K562 (cell line): ENCODE data around the gene NCAPD2. TPM values are rescaled to one million over a fixed set of nuclear protein-coding genes. Genes with fewer than 3 reads are reported as not detected.
A peak's percentile ranks its signal among the peaks of the same experiment; 100 is the strongest.

Experiments used
- FOXA1 ChIP-seq: fragments of 450-650 bp; IDR thresholded peaks from 2 replicates; pipeline ENCODE4 v1.6.1; 2016; ENCODE audit warnings: mild to moderate bottlenecking, borderline replicate concordance
- JUN ChIP-seq, 2 experiments: sonication (generic) in 1 of 2; formaldehyde crosslinking in 1 of 2; IDR thresholded peaks; 2 replicates each; pipeline versions ENCODE4 v1.6.1 to v1.8.0; 2012 to 2022; ENCODE audit warnings: borderline replicate concordance in 2 of 2, mild to moderate bottlenecking in 2 of 2, improper control_type of control experiment in 1 of 2, low read depth in 1 of 2, low read length in 1 of 2, missing genetic modification reagents in 1 of 2
- KLF16 ChIP-seq: IDR thresholded peaks from 2 replicates; pipeline ENCODE4 v1.6.1; 2016; ENCODE audit warnings: antibody characterized with exemption
- MTA3 ChIP-seq: fragments of 450-650 bp; formaldehyde crosslinking; IDR thresholded peaks from 2 replicates; pipeline ENCODE4 v1.6.1; 2017; ENCODE audit warnings: mild to moderate bottlenecking, borderline replicate concordance
- SUPT5H ChIP-seq: fragments of 450-650 bp; IDR thresholded peaks from 2 replicates; pipeline ENCODE4 v1.6.1; 2016
- TEAD4 ChIP-seq, 2 experiments: sonication (generic) in 1 of 2; formaldehyde crosslinking in 1 of 2; IDR thresholded peaks; 2 replicates each; pipeline versions ENCODE4 v1.6.1 to v1.8.0; 2012 to 2022; ENCODE audit warnings: borderline replicate concordance in 1 of 2, inconsistent platforms in 1 of 2, low read length in 1 of 2, mild to moderate bottlenecking in 1 of 2, missing genetic modification reagents in 1 of 2
- ZFP36 ChIP-seq: fragments of 150-350 bp; IDR thresholded peaks from 2 replicates; pipeline ENCODE4 v1.6.1; 2018; ENCODE audit warnings: low read length, low read depth; ENCODE audit not compliant: partially characterized antibody
- ZSCAN29 ChIP-seq: fragments of 450-650 bp; IDR thresholded peaks from 2 replicates; pipeline ENCODE4 v1.6.1; 2017
- polyA plus RNA-seq, 8 experiments: library from polyadenylated mRNA; depleted of rRNA in 4 of 8; stranded (reverse) in 5 of 8; unstranded in 3 of 8; fragments of >200 nt; fragmentation: Nextera tagmentation in 2 of 8; fragmentation: Illumina TruSeq in 1 of 8; extraction: Ambion mirVana in 2 of 8; extraction: Trizol in 1 of 8; gene quantifications; 2 replicates each; pipeline versions ENCODE4 v1.2.1 to v1.2.3, GENCODE V29; 2011 to 2014; ENCODE audit warnings: inconsistent platforms in 1 of 8, missing spikeins in 1 of 8
- total RNA-seq, 7 experiments: library from RNA; depleted of rRNA in 6 of 7; stranded (reverse); fragments of >200 nt in 6 of 7; fragmentation: Illumina TruSeq in 2 of 7; extraction: Trizol in 2 of 7; gene quantifications; 2 replicates each; pipeline versions ENCODE4 v1.2.1 to v1.2.3, GENCODE V29; 2011 to 2021; ENCODE audit warnings: low replicate concordance in 1 of 7
- TF ChIP-seq, protein P1 (sequence below): fragments of 250-450 bp; sonication (Bioruptor Pico); IDR thresholded peaks from 2 replicates; pipeline ENCODE4 v1.5.0; 2021; ENCODE audit warnings: mild to moderate bottlenecking, borderline replicate concordance
- TF ChIP-seq, protein P2 (sequence below): fragments of 450-650 bp; IDR thresholded peaks from 2 replicates; pipeline ENCODE4 v1.7.1; 2018; ENCODE audit warnings: mild to moderate bottlenecking, low read depth; ENCODE audit not compliant: partially characterized antibody
- TF ChIP-seq, protein P3 (sequence below): fragments of 450-650 bp; IDR thresholded peaks from 2 replicates; pipeline ENCODE4 v1.6.1; 2016; ENCODE audit warnings: borderline replicate concordance
- TF ChIP-seq, protein P4 (sequence below): fragments of 250-450 bp; sonication (Bioruptor Pico); IDR thresholded peaks from 2 replicates; pipeline ENCODE4 v1.5.0; 2020; ENCODE audit warnings: mild to moderate bottlenecking, borderline replicate concordance

NCAPD2 gene
- total and polyA plus RNA-seq, 9 of the 15 experiments (the other 6 are each of a cell fraction or from before 2014, with no cell fraction given) = 16.9 to 93.7 (median 68.3) TPM

DNA sequence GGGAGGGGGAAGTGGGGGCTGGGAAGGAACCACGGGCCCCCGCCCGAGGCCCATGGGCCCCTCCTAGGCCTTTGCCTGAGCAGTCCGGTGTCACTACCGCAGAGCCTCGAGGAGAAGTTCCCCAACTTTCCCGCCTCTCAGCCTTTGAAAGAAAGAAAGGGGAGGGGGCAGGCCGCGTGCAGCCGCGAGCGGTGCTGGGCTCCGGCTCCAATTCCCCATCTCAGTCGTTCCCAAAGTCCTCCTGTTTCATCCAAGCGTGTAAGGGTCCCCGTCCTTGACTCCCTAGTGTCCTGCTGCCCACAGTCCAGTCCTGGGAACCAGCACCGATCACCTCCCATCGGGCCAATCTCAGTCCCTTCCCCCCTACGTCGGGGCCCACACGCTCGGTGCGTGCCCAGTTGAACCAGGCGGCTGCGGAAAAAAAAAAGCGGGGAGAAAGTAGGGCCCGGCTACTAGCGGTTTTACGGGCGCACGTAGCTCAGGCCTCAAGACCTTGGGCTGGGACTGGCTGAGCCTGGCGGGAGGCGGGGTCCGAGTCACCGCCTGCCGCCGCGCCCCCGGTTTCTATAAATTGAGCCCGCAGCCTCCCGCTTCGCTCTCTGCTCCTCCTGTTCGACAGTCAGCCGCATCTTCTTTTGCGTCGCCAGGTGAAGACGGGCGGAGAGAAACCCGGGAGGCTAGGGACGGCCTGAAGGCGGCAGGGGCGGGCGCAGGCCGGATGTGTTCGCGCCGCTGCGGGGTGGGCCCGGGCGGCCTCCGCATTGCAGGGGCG, 40.2 kb downstream of the NCAPD2 start, which contains the start of gene GAPDH (continued):
- TF ChIP-seq JUN (IDR thresholded peaks at IDR 0.05; ENCODE audit: borderline replicate concordance, low read depth, low read length) (no peak), JUN (CRISPR knock-in tag; IDR thresholded peaks at IDR 0.05; ENCODE audit: borderline replicate concordance) (no peak; the same call in 1 of the 2 replicates), FOXA1 (no peak), SUPT5H (peak; percentile 97), ZSCAN29 (no peak; the same call in 1 of the 2 replicates), ZFP36 (no peak), TEAD4 (IDR thresholded peaks at IDR 0.05; ENCODE audit: low read length) (no peak), TEAD4 (CRISPR knock-in tag; IDR thresholded peaks at IDR 0.05; ENCODE audit: borderline replicate concordance) (peak; percentile 96), KLF16 (no peak), MTA3 (peak; percentile 96; the same call in 1 of the 2 replicates)
- TF ChIP-seq, protein P1, sequence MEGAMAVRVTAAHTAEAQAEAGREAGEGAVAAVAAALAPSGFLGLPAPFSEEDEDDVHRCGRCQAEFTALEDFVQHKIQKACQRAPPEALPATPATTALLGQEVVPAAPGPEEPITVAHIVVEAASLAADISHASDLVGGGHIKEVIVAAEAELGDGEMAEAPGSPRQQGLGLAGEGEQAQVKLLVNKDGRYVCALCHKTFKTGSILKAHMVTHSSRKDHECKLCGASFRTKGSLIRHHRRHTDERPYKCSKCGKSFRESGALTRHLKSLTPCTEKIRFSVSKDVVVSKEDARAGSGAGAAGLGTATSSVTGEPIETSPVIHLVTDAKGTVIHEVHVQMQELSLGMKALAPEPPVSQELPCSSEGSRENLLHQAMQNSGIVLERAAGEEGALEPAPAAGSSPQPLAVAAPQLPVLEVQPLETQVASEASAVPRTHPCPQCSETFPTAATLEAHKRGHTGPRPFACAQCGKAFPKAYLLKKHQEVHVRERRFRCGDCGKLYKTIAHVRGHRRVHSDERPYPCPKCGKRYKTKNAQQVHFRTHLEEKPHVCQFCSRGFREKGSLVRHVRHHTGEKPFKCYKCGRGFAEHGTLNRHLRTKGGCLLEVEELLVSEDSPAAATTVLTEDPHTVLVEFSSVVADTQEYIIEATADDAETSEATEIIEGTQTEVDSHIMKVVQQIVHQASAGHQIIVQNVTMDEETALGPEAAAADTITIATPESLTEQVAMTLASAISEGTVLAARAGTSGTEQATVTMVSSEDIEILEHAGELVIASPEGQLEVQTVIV (CRISPR knock-in tag) = no peak
- TF ChIP-seq, protein P2, sequence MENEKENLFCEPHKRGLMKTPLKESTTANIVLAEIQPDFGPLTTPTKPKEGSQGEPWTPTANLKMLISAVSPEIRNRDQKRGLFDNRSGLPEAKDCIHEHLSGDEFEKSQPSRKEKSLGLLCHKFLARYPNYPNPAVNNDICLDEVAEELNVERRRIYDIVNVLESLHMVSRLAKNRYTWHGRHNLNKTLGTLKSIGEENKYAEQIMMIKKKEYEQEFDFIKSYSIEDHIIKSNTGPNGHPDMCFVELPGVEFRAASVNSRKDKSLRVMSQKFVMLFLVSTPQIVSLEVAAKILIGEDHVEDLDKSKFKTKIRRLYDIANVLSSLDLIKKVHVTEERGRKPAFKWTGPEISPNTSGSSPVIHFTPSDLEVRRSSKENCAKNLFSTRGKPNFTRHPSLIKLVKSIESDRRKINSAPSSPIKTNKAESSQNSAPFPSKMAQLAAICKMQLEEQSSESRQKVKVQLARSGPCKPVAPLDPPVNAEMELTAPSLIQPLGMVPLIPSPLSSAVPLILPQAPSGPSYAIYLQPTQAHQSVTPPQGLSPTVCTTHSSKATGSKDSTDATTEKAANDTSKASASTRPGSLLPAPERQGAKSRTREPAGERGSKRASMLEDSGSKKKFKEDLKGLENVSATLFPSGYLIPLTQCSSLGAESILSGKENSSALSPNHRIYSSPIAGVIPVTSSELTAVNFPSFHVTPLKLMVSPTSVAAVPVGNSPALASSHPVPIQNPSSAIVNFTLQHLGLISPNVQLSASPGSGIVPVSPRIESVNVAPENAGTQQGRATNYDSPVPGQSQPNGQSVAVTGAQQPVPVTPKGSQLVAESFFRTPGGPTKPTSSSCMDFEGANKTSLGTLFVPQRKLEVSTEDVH = peak; percentile 74
- TF ChIP-seq, protein P3, sequence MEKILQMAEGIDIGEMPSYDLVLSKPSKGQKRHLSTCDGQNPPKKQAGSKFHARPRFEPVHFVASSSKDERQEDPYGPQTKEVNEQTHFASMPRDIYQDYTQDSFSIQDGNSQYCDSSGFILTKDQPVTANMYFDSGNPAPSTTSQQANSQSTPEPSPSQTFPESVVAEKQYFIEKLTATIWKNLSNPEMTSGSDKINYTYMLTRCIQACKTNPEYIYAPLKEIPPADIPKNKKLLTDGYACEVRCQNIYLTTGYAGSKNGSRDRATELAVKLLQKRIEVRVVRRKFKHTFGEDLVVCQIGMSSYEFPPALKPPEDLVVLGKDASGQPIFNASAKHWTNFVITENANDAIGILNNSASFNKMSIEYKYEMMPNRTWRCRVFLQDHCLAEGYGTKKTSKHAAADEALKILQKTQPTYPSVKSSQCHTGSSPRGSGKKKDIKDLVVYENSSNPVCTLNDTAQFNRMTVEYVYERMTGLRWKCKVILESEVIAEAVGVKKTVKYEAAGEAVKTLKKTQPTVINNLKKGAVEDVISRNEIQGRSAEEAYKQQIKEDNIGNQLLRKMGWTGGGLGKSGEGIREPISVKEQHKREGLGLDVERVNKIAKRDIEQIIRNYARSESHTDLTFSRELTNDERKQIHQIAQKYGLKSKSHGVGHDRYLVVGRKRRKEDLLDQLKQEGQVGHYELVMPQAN = peak; percentile 20; the same call in 1 of the 2 replicates
- TF ChIP-seq, protein P4, sequence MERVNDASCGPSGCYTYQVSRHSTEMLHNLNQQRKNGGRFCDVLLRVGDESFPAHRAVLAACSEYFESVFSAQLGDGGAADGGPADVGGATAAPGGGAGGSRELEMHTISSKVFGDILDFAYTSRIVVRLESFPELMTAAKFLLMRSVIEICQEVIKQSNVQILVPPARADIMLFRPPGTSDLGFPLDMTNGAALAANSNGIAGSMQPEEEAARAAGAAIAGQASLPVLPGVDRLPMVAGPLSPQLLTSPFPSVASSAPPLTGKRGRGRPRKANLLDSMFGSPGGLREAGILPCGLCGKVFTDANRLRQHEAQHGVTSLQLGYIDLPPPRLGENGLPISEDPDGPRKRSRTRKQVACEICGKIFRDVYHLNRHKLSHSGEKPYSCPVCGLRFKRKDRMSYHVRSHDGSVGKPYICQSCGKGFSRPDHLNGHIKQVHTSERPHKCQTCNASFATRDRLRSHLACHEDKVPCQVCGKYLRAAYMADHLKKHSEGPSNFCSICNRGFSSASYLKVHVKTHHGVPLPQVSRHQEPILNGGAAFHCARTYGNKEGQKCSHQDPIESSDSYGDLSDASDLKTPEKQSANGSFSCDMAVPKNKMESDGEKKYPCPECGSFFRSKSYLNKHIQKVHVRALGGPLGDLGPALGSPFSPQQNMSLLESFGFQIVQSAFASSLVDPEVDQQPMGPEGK (CRISPR knock-in tag) = no peak
